Stimulated activated CD4-positive, alpha-beta T cell treated with anti-CD3 and anti-CD28 coated beads, Interleukin-4, amount 100 ng/mL, for 48 hours (primary cell): ENCODE measurements around the gene STRN3.
"Not testable (repeated sequence)": the region's sequence is repeated elsewhere in the genome, so short reads cannot be mapped to it uniquely, and the experiment has no call there.

Experiments used
- DNase-seq, 2 donors: peaks; one replicate each; pipeline ENCODE4 v3.0.0-alpha.2; 2020; ENCODE audit warnings: low read depth in 2 of 2

Gene STRN3

GRCh38 chr14:30915596-30915995 lies 110.6 kb downstream of the STRN3 start:
- no peak for DNase-seq

DNA sequence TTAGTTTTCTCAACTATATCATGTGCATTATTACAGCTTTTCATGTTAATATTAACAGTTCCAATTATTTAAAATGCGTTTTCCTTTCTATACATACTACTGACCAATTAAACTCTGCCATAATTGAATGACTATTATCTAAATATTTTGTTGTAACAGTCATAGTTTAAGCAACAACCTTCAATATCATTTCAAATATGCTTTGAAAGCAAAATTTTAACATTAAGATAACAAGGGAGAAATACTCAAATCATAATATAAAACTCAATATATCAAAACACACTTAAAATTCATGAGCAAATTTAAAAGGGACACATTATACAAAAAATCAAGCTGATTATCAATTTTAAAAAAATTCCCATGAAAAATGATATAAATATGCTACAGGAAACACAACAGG lies 111.4 kb downstream of the STRN3 start:
- no peak for DNase-seq

- no peak for DNase-seq
Observed at GRCh38 chr14:30908826-30909225, 117.4 kb downstream of the STRN3 start.

- no peak for DNase-seq
Observed at GRCh38 chr14:30907659-30908057, 118.5 kb downstream of the STRN3 start.

DNA sequence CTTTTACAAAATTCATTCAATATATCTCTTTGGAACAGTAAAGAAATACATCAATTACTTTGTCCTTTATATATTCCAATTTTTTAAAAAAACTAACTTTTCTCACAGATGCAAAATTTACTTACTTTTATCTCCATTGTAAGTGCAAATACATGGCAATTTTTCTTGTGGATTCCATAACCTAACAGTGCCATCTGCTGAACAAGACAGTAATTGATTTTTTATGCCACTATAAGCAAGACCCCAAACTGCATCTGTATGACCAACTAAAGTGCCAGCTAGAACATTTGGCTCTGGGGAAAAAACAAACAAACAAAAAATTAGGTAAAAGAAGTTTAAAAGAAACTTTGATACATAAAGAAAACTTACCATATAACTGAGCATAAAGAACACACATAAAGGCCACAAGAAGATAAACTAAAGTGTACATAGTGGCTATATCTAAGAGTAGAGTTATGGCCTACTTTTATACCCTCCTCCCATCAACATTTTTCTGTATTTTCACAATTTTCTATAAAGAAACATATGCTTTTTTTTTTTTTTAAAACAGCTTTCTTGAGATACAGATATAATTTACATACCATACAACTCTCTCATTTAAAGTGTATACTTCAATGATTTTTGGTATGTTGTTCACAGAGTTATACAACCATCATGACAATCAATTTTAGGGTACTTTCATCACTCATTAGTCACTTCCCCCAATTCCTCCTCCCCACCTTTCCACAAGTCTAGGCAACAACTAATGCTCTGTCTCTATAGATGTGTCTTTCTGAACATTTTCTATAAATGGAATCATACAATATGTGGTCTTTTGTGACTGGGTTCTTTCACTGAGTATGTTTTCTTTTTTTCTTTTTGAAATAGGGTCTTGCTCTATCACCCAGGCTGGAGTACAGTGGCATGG lies 119.2 kb downstream of the STRN3 start:
- no peak for DNase-seq

- no peak for DNase-seq
Observed at GRCh38 chr14:30903285-30904124, 122.7 kb downstream of the STRN3 start.

DNA sequence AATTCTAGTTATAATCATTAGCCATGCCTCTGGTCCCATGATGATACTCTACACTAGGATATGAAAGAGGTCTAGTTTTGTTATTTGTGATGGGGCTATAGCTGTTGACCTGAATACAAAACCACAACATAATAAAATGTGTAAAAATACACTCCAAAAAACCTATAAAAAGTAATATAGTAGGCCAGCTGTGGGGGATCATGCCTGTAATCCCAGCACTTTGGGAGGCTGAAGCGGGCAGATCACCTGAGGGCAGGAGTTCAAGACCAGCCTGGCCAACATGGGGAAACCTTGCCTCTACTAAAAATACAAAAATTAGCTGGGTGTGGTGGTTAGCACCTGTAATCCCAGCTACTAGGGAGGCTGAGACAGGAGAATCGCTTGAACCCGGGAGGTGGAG lies 129.1 kb downstream of the STRN3 start:
- DNase-seq = not testable (repeated sequence)

DNA sequence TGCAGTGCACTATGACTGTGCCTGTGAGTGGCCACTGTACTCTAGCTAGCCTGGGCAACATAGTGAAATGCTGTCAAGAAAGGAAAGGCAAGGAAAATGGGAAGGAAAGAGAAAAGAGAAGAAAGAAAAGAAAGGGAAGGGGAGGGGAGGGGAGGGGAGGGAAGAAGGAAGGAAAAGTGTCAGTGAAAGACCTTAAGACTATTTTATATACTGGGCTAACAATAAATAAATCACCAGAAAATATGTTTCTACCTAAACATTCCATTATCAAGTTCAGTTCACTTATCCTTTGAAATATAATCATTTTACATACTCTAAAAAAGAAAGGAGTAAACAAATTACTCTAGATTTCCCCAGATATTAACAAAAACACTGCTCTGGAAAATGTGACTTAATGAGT lies 129.7 kb downstream of the STRN3 start:
- DNase-seq = no peak

GRCh38 chr14:30894923-30895515 lies 131.2 kb downstream of the STRN3 start:
- DNase-seq = no peak

- DNase-seq = no peak
Observed at GRCh38 chr14:30893819-30894218, 132.4 kb downstream of the STRN3 start.

- no peak for DNase-seq
Observed at GRCh38 chr14:30889244-30889594, 137.0 kb downstream of the STRN3 start.

- DNase-seq = no peak
Observed at GRCh38 chr14:30888480-30889243, 137.5 kb downstream of the STRN3 start.

DNA sequence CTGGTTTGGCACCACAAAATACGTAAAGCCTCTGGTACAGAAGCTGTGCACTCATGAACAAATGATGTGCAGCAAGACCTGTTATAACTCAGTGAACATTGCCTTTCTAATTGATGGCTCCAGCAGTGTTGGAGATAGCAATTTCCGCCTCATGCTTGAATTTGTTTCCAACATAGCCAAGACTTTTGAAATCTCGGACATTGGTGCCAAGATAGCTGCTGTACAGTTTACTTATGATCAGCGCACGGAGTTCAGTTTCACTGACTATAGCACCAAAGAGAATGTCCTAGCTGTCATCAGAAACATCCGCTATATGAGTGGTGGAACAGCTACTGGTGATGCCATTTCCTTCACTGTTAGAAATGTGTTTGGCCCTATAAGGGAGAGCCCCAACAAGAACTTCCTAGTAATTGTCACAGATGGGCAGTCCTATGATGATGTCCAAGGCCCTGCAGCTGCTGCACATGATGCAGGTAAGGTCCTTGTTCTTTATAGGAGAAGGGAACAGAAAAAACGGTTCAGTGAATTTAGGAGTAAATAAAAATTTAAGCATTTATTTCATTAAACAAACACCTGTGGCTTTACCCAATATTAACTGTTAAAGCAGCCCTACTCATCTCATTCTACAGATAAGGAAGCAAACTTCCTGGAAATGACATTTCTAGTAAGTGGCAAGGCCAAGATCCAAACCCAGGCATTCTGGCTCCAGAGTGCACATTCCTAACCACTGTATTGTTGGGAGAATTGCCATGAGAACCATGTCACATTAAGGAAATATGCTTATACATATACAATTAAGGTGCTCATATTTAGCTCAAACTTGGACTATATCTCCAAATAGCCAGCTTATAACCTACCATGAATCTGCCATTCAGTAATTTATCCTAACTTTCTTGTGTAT lies 140.1 kb downstream of the STRN3 start:
- DNase-seq = no peak

DNA sequence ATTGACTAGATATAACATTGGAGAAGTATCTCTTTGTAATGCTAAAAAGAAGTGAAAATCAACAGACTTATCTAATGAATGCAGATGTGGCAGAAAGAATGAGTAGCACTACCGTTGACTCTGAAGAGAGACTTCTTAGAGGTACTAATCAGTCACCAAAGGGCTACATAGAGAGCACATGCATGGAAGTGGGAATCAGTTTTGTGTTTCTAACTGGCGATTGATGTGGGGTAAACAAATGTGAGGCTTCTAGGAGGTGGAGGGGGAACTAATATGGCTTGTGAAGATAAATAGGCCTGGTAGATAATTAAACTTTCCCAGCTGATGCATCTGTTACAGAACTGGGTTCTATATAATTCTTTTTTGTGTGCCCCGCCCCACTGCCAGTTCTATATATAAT lies 141.3 kb downstream of the STRN3 start:
- no peak for DNase-seq

GRCh38 chr14:30883508-30884294 lies 142.5 kb downstream of the STRN3 start:
- DNase-seq = no peak

DNA sequence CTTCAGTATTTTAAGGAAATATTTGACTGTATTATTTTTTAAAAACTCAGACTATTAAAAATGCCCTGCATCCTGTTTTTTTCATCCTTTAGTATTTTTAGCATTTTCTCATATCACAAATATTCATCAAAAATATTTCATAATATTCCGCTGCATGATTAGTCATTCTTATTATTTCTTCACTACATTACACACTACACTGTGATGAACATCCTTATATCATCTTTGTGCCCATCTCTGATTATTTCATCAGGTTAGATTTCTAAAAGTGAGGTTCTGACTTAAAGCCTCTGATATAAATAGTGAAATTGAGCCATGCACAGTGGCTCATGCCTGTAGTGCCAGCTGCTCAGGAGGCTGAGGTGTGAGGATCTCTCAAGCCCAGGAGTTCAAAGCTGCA lies 143.7 kb downstream of the STRN3 start:
- no peak for DNase-seq

GRCh38 chr14:30876692-30877091 lies 149.5 kb downstream of the STRN3 start:
- DNase-seq = no peak

GRCh38 chr14:30875788-30876053 lies 150.5 kb downstream of the STRN3 start:
- no peak for DNase-seq

DNA sequence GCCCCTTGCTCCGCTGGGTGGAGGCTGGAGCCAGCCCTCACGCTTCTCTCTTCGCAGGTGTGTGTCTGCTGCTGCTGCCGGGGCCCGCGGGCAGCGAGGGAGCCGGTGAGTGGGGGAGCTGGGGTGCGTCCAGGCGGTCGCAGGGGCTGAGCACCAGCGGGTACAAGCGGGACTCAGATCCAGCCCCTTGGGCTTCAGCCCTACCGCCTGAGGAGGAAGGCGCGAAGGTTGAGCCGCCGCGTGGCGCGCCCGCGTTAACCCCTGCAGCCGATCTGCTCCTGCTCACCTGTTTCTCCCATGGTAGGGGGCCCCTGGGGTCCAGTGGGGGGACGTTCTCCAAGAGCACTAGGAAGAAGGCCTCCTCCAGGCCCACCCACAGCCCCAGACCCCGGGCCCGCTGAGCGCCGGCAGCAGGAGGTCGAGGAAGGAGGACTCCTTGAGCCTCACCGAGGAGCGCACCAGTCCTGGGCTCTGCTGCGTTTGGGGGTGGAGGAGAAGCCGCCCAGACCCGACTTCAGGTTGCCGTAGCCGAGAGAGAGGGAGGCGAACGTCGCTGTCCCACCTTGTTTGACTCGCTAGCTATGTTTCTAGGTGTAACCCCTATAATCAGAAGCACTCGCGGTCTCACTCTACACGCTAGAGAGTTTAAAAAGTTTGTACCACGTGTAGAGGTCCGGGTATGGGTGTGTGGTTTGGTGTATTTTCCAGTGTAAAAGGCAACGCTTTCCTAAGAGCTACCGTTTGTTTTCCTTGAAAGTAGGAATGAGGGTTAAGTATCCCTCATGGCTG lies 151.0 kb downstream of the STRN3 start:
- DNase-seq = no peak
